GM19455 (cell line): ENCODE measurements around the gene OR5M11.
"Not testable (repeated sequence)": the region's sequence is repeated elsewhere in the genome, so short reads cannot be mapped to it uniquely, and the experiment has no call there.

ENCODE experiments used
- ATAC-seq: cut with Tn5 transposase; IDR thresholded peaks from one replicate; pipeline ENCODE4 v1.9.1; 2021; ENCODE audit not compliant: unreplicated experiment

OR5M11 gene

GRCh38 chr11:56543157-56543556 lies at the start of gene OR5M11:
TSS of gene OR5M11 (minus strand) at chr11:56543257. CDS start at chr11:56543257, 0 bp downstream.
- ATAC-seq, result no peak

GRCh38 chr11:56592088-56592717 lies 49.1 kb upstream of the OR5M11 start:
- not testable (repeated sequence) for ATAC-seq

GRCh38 chr11:56577621-56578020 lies 34.6 kb upstream of the OR5M11 start, which contains the start of gene OR5M10:
TSS of gene OR5M10 (minus strand) at chr11:56577721. CDS start at chr11:56577721, 0 bp downstream.
- no peak for ATAC-seq

- ATAC-seq, result no peak
Measured at GRCh38 chr11:56558574-56558973, 15.5 kb upstream of the OR5M11 start.

- not testable (repeated sequence) for ATAC-seq
Measured at GRCh38 chr11:56554691-56555090, 11.6 kb upstream of the OR5M11 start.

GRCh38 chr11:56545531-56545930 lies 2.5 kb upstream of the OR5M11 start:
- ATAC-seq, result no peak

GRCh38 chr11:56543739-56544138 lies 682 bp upstream of the OR5M11 start:
- ATAC-seq, result no peak

- ATAC-seq, result no peak
Measured at GRCh38 chr11:56533054-56533740, 9.9 kb downstream of the OR5M11 start.

GRCh38 chr11:56531856-56532255 lies 11.2 kb downstream of the OR5M11 start:
- ATAC-seq, result no peak

- ATAC-seq, result no peak
Measured at GRCh38 chr11:56522008-56522407, 21.0 kb downstream of the OR5M11 start.

- no peak for ATAC-seq
Measured at GRCh38 chr11:56513280-56513679, 29.8 kb downstream of the OR5M11 start.

GRCh38 chr11:56509439-56509838 lies 33.6 kb downstream of the OR5M11 start:
- no peak for ATAC-seq

GRCh38 chr11:56497010-56497409 lies 46.0 kb downstream of the OR5M11 start:
- no peak for ATAC-seq

- no peak for ATAC-seq
Measured at GRCh38 chr11:56495117-56495516, 47.9 kb downstream of the OR5M11 start.
